HEK293 (cell line): ENCODE measurements around the gene MEX3C.

Experiments
- CTCF ChIA-PET: fragments of 350-600 bp; formaldehyde crosslinking; extraction: SDS; loops from one replicate; lab custom pipeline; 2021; ENCODE audit warnings: antibody characterized with exemption; lab: Yijun Ruan, JAX
- POLR2A ChIA-PET: fragments of 300-600 bp; formaldehyde crosslinking; extraction: SDS; loops from one replicate; lab custom pipeline; 2020; ENCODE audit warnings: antibody characterized with exemption, inconsistent platforms; lab: Yijun Ruan, JAX
- H3K27ac ChIP-seq: fragments of 200-500 bp; sonication (Bioruptor generic); 2 replicates; pipeline ENCODE4 v1.5.1; 2014; ENCODE audit warnings: low read depth, low read length, control low read depth, inconsistent platforms; ENCODE audit errors: extremely low read depth
- H3K36me3 ChIP-seq, 2 experiments: fragments of 200-500 bp in 1 of 2; sonication (Bioruptor generic) in 1 of 2; 1 replicate in 1 of 2; 2 replicates in 1 of 2; pipeline ENCODE4 v1.5.1; 2014 to 2017; ENCODE audit warnings: inconsistent platforms in 2 of 2, low read length in 2 of 2; ENCODE audit not compliant: control insufficient read depth in 2 of 2, insufficient read depth in 1 of 2
- H3K4me1 ChIP-seq: fragments of 200-500 bp; sonication (Bioruptor generic); 2 replicates; pipeline ENCODE4 v1.5.1; 2014; ENCODE audit warnings: mild to moderate bottlenecking, low read length, inconsistent platforms; ENCODE audit not compliant: control insufficient read depth, insufficient read depth
- H3K4me3 ChIP-seq: 2 replicates; pipeline ENCODE4 v1.5.1; 2011; ENCODE audit warnings: low read depth, mild to moderate bottlenecking, control low read depth, low read length, moderate library complexity
- H3K9me3 ChIP-seq: fragments of 200-500 bp; sonication (Bioruptor generic); 2 replicates; pipeline ENCODE4 v1.5.1; 2014; ENCODE audit warnings: low read depth, low read length, inconsistent platforms; ENCODE audit not compliant: control insufficient read depth, insufficient read depth
- EGR2 ChIP-seq: fragments of 450-650 bp; formaldehyde crosslinking; IDR thresholded peaks from 2 replicates; pipeline ENCODE4 v1.5.1; 2016; ENCODE audit warnings: low read depth, missing biosample characterization, missing genetic modification characterization
- GFI1B ChIP-seq: fragments of 450-650 bp; formaldehyde crosslinking; IDR thresholded peaks from 2 replicates; pipeline ENCODE4 v1.5.1; 2016; ENCODE audit warnings: missing biosample characterization, missing genetic modification characterization
- GLIS1 ChIP-seq: fragments of 450-650 bp; formaldehyde crosslinking; IDR thresholded peaks from 2 replicates; pipeline ENCODE4 v1.5.1; 2016; ENCODE audit warnings: missing biosample characterization, missing genetic modification characterization
- HOXD13 ChIP-seq: sonication (generic); formaldehyde crosslinking; IDR thresholded peaks from 2 replicates; pipeline ENCODE4 v1.8.0; 2022; ENCODE audit warnings: missing genetic modification reagents, borderline replicate concordance
- KLF1 ChIP-seq: fragments of 450-650 bp; formaldehyde crosslinking; IDR thresholded peaks from 2 replicates; pipeline ENCODE4 v1.5.1; 2016; ENCODE audit warnings: missing biosample characterization, missing genetic modification characterization
- MEIS1 ChIP-seq: sonication (generic); formaldehyde crosslinking; IDR thresholded peaks from 2 replicates; pipeline ENCODE4 v1.8.1; 2022; ENCODE audit warnings: missing genetic modification reagents, mild to moderate bottlenecking, borderline replicate concordance
- MZF1 ChIP-seq: fragments of 450-650 bp; formaldehyde crosslinking; IDR thresholded peaks from 2 replicates; pipeline ENCODE4 v1.5.1; 2017; ENCODE audit warnings: missing biosample characterization, missing genetic modification characterization, borderline replicate concordance
- SP3 ChIP-seq: fragments of 450-650 bp; formaldehyde crosslinking; IDR thresholded peaks from 2 replicates; pipeline ENCODE4 v1.5.1; 2016; ENCODE audit warnings: missing biosample characterization, missing genetic modification characterization
- ZBTB20 ChIP-seq: fragments of 450-650 bp; formaldehyde crosslinking; IDR thresholded peaks from 2 replicates; pipeline ENCODE4 v1.5.1; 2016; ENCODE audit warnings: missing biosample characterization, missing genetic modification characterization
- ZBTB48 ChIP-seq: fragments of 450-650 bp; formaldehyde crosslinking; IDR thresholded peaks from 2 replicates; pipeline ENCODE4 v1.5.1; 2016; ENCODE audit warnings: missing biosample characterization, missing genetic modification characterization
- ZEB2 ChIP-seq: fragments of 450-650 bp; formaldehyde crosslinking; IDR thresholded peaks from 2 replicates; pipeline ENCODE4 v1.5.1; 2016; ENCODE audit warnings: missing biosample characterization, missing genetic modification characterization
- ZNF174 ChIP-seq: fragments of 450-650 bp; formaldehyde crosslinking; IDR thresholded peaks from 2 replicates; pipeline ENCODE4 v1.5.0; 2017; ENCODE audit warnings: missing biosample characterization, mild to moderate bottlenecking, missing genetic modification characterization
- ZNF335 ChIP-seq: fragments of 450-650 bp; formaldehyde crosslinking; conservative IDR thresholded peaks from 2 replicates; pipeline ENCODE4 v1.5.1; 2016; ENCODE audit warnings: missing biosample characterization, missing genetic modification characterization
- ZNF501 ChIP-seq: fragments of 450-650 bp; formaldehyde crosslinking; IDR thresholded peaks from 2 replicates; pipeline ENCODE4 v1.5.1; 2016; ENCODE audit warnings: missing biosample characterization, missing genetic modification characterization
- ZNF571 ChIP-seq: fragments of 450-650 bp; formaldehyde crosslinking; IDR thresholded peaks from 2 replicates; pipeline ENCODE4 v1.5.0; 2017; ENCODE audit warnings: missing biosample characterization, missing genetic modification characterization
- ZNF600 ChIP-seq: fragments of 450-650 bp; formaldehyde crosslinking; IDR thresholded peaks from 2 replicates; pipeline ENCODE4 v1.5.1; 2016; ENCODE audit warnings: missing biosample characterization, missing genetic modification characterization
- ZNF629 ChIP-seq: fragments of 450-650 bp; formaldehyde crosslinking; IDR thresholded peaks from 2 replicates; pipeline ENCODE4 v1.5.1; 2017; ENCODE audit warnings: missing biosample characterization, missing genetic modification characterization
- ZXDB ChIP-seq: fragments of 450-650 bp; formaldehyde crosslinking; IDR thresholded peaks from 2 replicates; pipeline ENCODE4 v1.5.1; 2016; ENCODE audit warnings: missing biosample characterization, missing genetic modification characterization
- TF ChIP-seq, protein P1 (sequence below): fragments of 450-650 bp; formaldehyde crosslinking; IDR thresholded peaks from 2 replicates; pipeline ENCODE4 v1.5.1; 2016; ENCODE audit warnings: missing biosample characterization, missing genetic modification characterization
- TF ChIP-seq, protein P2 (sequence below): fragments of 450-650 bp; formaldehyde crosslinking; IDR thresholded peaks from 2 replicates; pipeline ENCODE4 v1.5.1; 2016; ENCODE audit warnings: missing biosample characterization, missing genetic modification characterization
- TF ChIP-seq, protein P3 (sequence below): fragments of 450-650 bp; formaldehyde crosslinking; IDR thresholded peaks from 2 replicates; pipeline ENCODE4 v1.5.1; 2016; ENCODE audit warnings: missing biosample characterization, missing genetic modification characterization
- TF ChIP-seq, protein P4 (sequence below): fragments of 450-650 bp; formaldehyde crosslinking; IDR thresholded peaks from 2 replicates; pipeline ENCODE4 v1.5.1; 2016; ENCODE audit warnings: missing biosample characterization, missing genetic modification characterization
- TF ChIP-seq, protein P5 (sequence below): fragments of 450-650 bp; formaldehyde crosslinking; IDR thresholded peaks from 2 replicates; pipeline ENCODE4 v1.5.1; 2017; ENCODE audit warnings: missing biosample characterization, mild to moderate bottlenecking, missing genetic modification characterization, moderate library complexity
- TF ChIP-seq, protein P6 (sequence below): fragments of 450-650 bp; formaldehyde crosslinking; IDR thresholded peaks from 2 replicates; pipeline ENCODE4 v1.5.1; 2016; ENCODE audit warnings: missing biosample characterization, missing genetic modification characterization

MEX3C gene

DNA sequence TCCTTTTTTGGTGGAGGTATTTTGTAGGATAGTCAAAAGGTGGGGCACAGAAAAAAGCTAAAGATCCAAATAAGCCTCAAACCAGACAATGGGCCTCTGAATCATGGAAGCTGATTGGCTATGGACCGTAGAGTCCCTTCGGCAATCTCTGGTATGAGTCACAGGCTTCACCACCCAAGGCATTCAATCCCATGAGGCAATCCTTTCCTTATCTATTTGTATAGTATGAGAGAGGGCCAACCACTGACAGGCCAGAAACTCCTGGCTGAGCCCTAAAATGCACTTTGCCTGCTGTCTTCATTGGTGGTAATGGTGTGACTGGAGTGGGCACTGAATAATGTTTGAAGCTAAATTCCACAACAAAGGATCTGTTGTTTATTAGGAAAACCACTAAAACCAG is 38.7 kb upstream of the MEX3C start (continued):
- TF ChIP-seq ZEB2 (tag by site-specific recombination) (no peak), GFI1B (tag by site-specific recombination) (no peak), MZF1 (no peak), HOXD13 (no peak), ZNF571 (no peak), ZBTB48 (tag by site-specific recombination) (0 out of 2 replicates have a peak, but pooled peaks have one; percentile 20)

DNA sequence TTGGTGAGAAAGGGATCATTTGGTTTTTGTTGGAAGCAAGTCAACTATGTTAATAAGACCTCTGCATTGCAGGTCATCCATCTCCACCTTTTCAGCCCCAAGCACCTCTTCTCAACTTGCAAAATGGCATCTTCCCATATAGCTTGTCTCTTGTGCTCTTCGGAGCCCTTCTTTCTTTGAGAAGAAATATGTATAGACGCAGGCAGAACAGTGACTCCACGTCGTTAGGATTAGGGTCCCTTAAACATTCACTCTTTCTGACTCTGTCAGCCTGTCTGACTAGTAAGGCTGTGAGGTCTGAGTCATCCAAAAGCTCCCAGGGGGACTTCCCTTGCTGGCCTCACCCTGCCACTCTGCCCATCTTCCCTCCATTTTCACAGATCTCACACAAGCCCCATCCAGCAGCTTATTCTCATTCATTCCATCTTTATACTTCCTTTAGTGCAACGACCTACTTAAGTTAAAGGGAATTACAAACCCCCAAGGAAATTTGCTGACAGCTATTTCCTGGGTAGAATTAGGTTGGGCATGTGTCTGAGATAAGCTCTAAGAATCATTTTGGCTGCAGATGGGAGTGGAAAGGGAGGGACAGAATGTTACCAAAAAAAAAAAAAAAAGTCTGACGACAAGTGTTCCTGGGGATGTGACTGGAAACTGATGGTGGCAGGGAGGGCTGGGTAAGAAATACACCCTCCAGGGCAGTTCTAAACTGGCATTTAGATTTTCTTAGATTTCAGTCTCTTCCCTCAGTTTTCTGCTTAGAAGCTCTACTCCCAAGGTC is 37.7 kb upstream of the MEX3C start:
- CTCF ChIA-PET = interaction anchor here (0.5 to 1.6 kb wide), 7 partner anchors 9 to 286 kb away, joined by 3 to 4 read pairs (median 4); no protein-coding TSS in a partner anchor
- POLR2A ChIA-PET = interaction anchor here (1.0 to 2.6 kb wide), 5 partner anchors 29 to 125 kb away, joined by 3 to 32 read pairs (median 6); partner anchors contain the start of gene MEX3C
- Histone ChIP-seq H3K27ac (peak overlapping the region; percentile 56; the same call in 1 of the 2 replicates), H3K9me3 (no peaks in the 10 kb centered on the region), H3K4me3 (no peak overlapping the region), H3K36me3 (no peaks in the 10 kb centered on the region), H3K4me1 (peaks cover 19% of the 10 kb centered on the region)
- TF ChIP-seq ZNF335 (tag by site-specific recombination) (peak; percentile 92), GLIS1 (tag by site-specific recombination) (peak; percentile 64), ZXDB (tag by site-specific recombination) (0 out of 2 replicates have a peak, but pooled peaks have one; percentile 13), SP3 (0 out of 2 replicates have a peak, but pooled peaks have one; percentile 27), ZBTB48 (tag by site-specific recombination) (peak; percentile 59; the same call in 1 of the 2 replicates), MEIS1 (no peak), ZNF501 (tag by site-specific recombination) (no peak), KLF1 (tag by site-specific recombination) (0 out of 2 replicates have a peak, but pooled peaks have one; percentile 41), EGR2 (tag by site-specific recombination) (no peak), ZBTB20 (tag by site-specific recombination) (peak; percentile 59), ZNF600 (0 out of 2 replicates have a peak, but pooled peaks have one; percentile 27), ZNF629 (tag by site-specific recombination) (peak; percentile 48; the same call in 1 of the 2 replicates), ZNF174 (tag by site-specific recombination) (no peak)
- TF ChIP-seq, protein P1, sequence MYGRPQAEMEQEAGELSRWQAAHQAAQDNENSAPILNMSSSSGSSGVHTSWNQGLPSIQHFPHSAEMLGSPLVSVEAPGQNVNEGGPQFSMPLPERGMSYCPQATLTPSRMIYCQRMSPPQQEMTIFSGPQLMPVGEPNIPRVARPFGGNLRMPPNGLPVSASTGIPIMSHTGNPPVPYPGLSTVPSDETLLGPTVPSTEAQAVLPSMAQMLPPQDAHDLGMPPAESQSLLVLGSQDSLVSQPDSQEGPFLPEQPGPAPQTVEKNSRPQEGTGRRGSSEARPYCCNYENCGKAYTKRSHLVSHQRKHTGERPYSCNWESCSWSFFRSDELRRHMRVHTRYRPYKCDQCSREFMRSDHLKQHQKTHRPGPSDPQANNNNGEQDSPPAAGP (tag by site-specific recombination) = peak; percentile 66; the same call in 1 of the 2 replicates
- TF ChIP-seq, protein P2, sequence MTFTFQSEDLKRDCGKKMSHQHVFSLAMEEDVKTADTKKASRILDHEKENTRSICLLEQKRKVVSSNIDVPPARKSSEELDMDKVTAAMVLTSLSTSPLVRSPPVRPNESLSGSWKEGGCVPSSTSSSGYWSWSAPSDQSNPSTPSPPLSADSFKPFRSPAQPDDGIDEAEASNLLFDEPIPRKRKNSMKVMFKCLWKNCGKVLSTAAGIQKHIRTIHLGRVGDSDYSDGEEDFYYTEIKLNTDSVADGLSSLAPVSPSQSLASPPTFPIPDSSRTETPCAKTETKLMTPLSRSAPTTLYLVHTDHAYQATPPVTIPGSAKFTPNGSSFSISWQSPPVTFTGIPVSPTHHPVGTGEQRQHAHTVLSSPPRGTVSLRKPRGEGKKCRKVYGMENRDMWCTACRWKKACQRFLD (tag by site-specific recombination) = no peak
- TF ChIP-seq, protein P3, sequence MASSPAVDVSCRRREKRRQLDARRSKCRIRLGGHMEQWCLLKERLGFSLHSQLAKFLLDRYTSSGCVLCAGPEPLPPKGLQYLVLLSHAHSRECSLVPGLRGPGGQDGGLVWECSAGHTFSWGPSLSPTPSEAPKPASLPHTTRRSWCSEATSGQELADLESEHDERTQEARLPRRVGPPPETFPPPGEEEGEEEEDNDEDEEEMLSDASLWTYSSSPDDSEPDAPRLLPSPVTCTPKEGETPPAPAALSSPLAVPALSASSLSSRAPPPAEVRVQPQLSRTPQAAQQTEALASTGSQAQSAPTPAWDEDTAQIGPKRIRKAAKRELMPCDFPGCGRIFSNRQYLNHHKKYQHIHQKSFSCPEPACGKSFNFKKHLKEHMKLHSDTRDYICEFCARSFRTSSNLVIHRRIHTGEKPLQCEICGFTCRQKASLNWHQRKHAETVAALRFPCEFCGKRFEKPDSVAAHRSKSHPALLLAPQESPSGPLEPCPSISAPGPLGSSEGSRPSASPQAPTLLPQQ (tag by site-specific recombination) = peak; percentile 54; the same call in 1 of the 2 replicates
- TF ChIP-seq, protein P4, sequence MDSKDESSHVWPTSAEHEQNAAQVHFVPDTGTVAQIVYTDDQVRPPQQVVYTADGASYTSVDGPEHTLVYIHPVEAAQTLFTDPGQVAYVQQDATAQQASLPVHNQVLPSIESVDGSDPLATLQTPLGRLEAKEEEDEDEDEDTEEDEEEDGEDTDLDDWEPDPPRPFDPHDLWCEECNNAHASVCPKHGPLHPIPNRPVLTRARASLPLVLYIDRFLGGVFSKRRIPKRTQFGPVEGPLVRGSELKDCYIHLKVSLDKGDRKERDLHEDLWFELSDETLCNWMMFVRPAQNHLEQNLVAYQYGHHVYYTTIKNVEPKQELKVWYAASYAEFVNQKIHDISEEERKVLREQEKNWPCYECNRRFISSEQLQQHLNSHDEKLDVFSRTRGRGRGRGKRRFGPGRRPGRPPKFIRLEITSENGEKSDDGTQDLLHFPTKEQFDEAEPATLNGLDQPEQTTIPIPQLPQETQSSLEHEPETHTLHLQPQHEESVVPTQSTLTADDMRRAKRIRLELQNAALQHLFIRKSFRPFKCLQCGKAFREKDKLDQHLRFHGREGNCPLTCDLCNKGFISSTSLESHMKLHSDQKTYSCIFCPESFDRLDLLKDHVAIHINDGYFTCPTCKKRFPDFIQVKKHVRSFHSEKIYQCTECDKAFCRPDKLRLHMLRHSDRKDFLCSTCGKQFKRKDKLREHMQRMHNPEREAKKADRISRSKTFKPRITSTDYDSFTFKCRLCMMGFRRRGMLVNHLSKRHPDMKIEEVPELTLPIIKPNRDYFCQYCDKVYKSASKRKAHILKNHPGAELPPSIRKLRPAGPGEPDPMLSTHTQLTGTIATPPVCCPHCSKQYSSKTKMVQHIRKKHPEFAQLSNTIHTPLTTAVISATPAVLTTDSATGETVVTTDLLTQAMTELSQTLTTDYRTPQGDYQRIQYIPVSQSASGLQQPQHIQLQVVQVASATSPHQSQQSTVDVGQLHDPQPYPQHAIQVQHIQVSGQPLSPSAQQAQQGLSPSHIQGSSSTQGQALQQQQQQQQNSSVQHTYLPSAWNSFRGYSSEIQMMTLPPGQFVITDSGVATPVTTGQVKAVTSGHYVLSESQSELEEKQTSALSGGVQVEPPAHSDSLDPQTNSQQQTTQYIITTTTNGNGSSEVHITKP (tag by site-specific recombination) = peak; percentile 25; the same call in 1 of the 2 replicates
- TF ChIP-seq, protein P5, sequence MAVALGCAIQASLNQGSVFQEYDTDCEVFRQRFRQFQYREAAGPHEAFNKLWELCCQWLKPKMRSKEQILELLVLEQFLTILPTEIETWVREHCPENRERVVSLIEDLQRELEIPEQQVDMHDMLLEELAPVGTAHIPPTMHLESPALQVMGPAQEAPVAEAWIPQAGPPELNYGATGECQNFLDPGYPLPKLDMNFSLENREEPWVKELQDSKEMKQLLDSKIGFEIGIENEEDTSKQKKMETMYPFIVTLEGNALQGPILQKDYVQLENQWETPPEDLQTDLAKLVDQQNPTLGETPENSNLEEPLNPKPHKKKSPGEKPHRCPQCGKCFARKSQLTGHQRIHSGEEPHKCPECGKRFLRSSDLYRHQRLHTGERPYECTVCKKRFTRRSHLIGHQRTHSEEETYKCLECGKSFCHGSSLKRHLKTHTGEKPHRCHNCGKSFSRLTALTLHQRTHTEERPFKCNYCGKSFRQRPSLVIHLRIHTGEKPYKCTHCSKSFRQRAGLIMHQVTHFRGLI (tag by site-specific recombination) = peak; percentile 37; the same call in 1 of the 2 replicates
- TF ChIP-seq, protein P6, sequence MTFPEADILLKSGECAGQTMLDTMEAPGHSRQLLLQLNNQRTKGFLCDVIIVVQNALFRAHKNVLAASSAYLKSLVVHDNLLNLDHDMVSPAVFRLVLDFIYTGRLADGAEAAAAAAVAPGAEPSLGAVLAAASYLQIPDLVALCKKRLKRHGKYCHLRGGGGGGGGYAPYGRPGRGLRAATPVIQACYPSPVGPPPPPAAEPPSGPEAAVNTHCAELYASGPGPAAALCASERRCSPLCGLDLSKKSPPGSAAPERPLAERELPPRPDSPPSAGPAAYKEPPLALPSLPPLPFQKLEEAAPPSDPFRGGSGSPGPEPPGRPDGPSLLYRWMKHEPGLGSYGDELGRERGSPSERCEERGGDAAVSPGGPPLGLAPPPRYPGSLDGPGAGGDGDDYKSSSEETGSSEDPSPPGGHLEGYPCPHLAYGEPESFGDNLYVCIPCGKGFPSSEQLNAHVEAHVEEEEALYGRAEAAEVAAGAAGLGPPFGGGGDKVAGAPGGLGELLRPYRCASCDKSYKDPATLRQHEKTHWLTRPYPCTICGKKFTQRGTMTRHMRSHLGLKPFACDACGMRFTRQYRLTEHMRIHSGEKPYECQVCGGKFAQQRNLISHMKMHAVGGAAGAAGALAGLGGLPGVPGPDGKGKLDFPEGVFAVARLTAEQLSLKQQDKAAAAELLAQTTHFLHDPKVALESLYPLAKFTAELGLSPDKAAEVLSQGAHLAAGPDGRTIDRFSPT = peak; percentile 48; the same call in 1 of the 2 replicates
